RWPE2 (cell line): ENCODE measurements around the gene BRD1.
"Not testable (repeated sequence)": the region's sequence is repeated elsewhere in the genome, so short reads cannot be mapped to it uniquely, and the experiment has no call there.

Experiments used
- ATAC-seq: fragments of 200-7000 bp; cut with Tn5 transposase; 3 replicates; pipeline ENCODE4 v1.9.1; 2021; ENCODE audit warnings: low read depth
- DNase-seq: peaks from one replicate; pipeline ENCODE4 v3.0.0-alpha.2; 2020; ENCODE audit warnings: low spot score
- H3K27ac ChIP-seq: fragments of 450-650 bp; 2 replicates; pipeline ENCODE4 v1.5.1; 2017; ENCODE audit warnings: mild to moderate bottlenecking; ENCODE audit not compliant: poor library complexity, severe bottlenecking
- H3K27me3 ChIP-seq: fragments of 250-450 bp; sonication (Bioruptor Pico); 2 replicates; pipeline ENCODE4 v1.5.1; 2021; ENCODE audit warnings: mild to moderate bottlenecking, moderate library complexity; ENCODE audit not compliant: insufficient read depth, poor library complexity, severe bottlenecking
- H3K36me3 ChIP-seq: fragments of 250-450 bp; sonication (Bioruptor Pico); 2 replicates; pipeline ENCODE4 v1.5.1; 2020; ENCODE audit warnings: low read depth, mild to moderate bottlenecking, moderate library complexity
- H3K4me1 ChIP-seq: fragments of 250-450 bp; sonication (Bioruptor Pico); 2 replicates; pipeline ENCODE4 v1.5.1; 2021; ENCODE audit warnings: mild to moderate bottlenecking, moderate library complexity; ENCODE audit not compliant: insufficient read depth, poor library complexity, severe bottlenecking
- H3K4me3 ChIP-seq: fragments of 250-450 bp; sonication (Bioruptor Pico); 2 replicates; pipeline ENCODE4 v1.5.1; 2021; ENCODE audit warnings: mild to moderate bottlenecking, moderate library complexity; ENCODE audit not compliant: severe bottlenecking
- H3K9me3 ChIP-seq: fragments of 250-450 bp; sonication (Bioruptor Pico); 2 replicates; pipeline ENCODE4 v1.5.1; 2021; ENCODE audit warnings: mild to moderate bottlenecking, moderate library complexity; ENCODE audit not compliant: severe bottlenecking
- TF ChIP-seq, protein P1 (sequence below): fragments of 450-650 bp; IDR thresholded peaks from one replicate; pipeline ENCODE4 v1.5.1; 2017; ENCODE audit warnings: mild to moderate bottlenecking, moderate library complexity; ENCODE audit not compliant: poor library complexity, severe bottlenecking

Gene BRD1

DNA sequence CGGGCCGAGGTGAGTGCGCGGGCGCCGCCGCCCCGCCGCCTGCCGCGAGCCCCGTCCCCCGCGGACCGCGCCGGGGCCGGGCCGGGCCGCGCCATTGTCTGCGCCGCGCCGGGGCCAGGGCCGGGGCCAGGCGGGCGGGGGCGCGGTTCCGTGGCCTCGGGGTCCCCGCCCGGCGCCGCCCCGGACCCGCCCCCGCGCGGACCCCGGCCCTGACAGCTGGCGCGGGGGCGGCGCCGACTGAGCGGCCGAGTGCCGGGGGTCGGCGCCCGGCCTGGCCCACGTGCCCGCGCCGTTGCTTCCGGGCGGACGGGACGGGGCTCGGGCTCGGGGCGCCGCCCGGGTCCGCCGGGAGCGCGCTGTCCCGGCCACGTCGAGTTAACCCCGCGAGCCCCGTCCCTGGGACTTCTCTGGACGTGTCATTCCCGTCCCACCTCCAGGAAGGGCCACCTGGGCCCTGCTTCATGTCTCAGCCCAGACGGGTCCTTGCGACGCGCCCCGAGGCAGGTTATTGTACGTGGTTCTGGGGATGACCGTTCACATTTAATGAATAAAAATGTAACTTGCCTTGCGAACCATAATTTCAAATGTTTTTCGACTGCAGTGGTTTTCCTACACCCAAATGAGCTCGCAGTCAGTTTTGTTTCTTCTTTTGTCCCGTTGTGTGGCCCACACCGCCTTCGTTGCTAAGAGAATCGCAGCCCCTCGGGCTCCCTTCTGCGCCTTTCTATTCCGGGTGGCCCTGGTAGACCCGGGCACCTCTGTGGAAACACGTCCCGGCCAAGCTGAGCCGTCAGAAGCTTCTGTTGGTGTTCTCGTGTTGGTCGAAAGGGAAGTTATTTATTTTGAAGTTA, 26.5 kb upstream of the BRD1 start:
- H3K36me3 ChIP-seq, result no peaks in the 10 kb centered on the region
- peak overlapping the region; percentile 86 for H3K4me3 ChIP-seq
- no peaks in the 10 kb centered on the region for H3K9me3 ChIP-seq
- TF ChIP-seq, protein P1, sequence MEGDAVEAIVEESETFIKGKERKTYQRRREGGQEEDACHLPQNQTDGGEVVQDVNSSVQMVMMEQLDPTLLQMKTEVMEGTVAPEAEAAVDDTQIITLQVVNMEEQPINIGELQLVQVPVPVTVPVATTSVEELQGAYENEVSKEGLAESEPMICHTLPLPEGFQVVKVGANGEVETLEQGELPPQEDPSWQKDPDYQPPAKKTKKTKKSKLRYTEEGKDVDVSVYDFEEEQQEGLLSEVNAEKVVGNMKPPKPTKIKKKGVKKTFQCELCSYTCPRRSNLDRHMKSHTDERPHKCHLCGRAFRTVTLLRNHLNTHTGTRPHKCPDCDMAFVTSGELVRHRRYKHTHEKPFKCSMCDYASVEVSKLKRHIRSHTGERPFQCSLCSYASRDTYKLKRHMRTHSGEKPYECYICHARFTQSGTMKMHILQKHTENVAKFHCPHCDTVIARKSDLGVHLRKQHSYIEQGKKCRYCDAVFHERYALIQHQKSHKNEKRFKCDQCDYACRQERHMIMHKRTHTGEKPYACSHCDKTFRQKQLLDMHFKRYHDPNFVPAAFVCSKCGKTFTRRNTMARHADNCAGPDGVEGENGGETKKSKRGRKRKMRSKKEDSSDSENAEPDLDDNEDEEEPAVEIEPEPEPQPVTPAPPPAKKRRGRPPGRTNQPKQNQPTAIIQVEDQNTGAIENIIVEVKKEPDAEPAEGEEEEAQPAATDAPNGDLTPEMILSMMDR, result no peak
- no peaks in the 10 kb centered on the region for H3K4me1 ChIP-seq
- DNase-seq, result no peak
- peak overlapping the region; percentile 48 for H3K27ac ChIP-seq
- peaks cover 16% of the 10 kb centered on the region for H3K27me3 ChIP-seq
- ATAC-seq, result 0 out of 3 replicates have a peak, but pooled peaks have one; percentile 4

DNA sequence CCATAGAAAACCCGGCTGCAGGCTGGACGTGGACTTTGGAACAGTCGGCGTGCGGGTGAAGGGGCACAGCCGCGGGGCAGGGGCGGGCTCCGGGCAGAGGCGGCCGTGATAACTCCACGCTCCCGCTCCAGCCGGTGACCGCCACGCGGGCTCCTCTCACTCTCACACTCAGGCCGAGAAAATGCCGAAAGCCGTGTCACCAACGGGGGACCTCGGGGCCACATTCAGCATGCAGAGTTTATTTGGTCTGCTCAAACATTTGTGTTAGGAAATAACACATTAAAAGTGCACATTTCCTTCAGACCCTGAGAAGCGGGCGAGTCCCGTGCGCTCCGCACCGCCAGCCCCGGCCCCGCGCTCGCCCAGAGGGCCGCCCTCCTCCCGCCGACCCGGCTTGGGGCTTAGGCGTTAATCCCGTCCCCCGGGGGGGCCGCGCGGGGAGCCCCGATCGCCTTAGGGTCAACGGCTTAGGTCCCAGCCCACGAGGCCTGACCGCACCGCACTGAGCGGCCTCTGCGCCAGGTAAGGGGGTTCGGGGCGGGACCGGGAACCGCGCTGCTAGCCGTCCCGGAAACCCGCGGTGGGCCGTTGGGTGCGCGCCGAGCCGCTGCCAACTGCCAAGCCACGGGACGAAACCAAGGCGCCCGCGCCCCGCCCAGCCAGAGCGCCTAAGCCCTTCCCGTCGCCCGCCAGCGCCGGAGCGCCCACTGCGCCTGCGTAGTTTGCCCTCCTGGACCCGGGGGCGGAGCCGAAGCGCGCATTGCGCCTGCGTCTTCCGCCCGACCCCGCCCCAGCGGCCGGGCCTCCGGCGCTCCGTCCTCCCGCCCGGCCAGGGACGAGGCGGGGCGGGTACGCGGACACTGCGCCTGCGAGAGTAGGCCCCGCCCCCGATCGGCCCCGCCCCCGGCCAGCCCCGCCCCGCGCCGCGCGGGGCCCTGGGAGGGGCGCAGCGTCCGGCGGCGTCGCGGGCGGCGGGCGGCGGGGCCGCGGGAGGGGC, 25.5 kb upstream of the BRD1 start, which contains the start of gene ZBED4:
TSS of gene ZBED4 (plus strand) at position 947 of the 997 bp plus-strand sequence. CDS start 29,819 bp downstream, outside the sequence.
- H3K4me1 ChIP-seq, result no peaks in the 10 kb centered on the region
- TF ChIP-seq, protein P1, result no peak
- peak; percentile 77 for ATAC-seq
- peaks cover 26% of the 10 kb centered on the region for H3K27me3 ChIP-seq
- peak within 1 kb of the TSS; percentile 86 for H3K4me3 ChIP-seq
- H3K36me3 ChIP-seq, result no peaks in the 10 kb centered on the region
- H3K27ac ChIP-seq, result peak within 1 kb of the TSS; percentile 50
- no peaks in the 10 kb centered on the region for H3K9me3 ChIP-seq
- peak; percentile 94 for DNase-seq

DNA sequence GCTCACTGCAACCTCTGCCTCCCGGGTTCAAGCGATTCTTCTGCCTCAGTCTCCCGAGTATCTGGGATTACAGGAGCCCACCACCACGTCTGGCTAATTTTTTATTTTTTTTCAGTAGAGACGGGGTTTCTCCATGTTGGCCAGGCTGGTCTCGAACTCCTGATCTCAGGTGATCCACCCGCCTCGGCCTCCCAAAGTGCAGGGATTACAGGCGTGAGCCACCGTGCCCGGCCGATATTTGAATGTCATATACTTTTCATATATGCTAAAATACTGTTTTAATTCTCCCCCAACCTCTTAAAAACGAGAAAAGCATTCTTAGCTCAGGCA, 24.9 kb upstream of the BRD1 start:
- peaks cover 33% of the 10 kb centered on the region for H3K27me3 ChIP-seq
- DNase-seq, H3K36me3 ChIP-seq, H3K4me1 ChIP-seq, H3K9me3 ChIP-seq, ATAC-seq: not testable (repeated sequence)
- peak overlapping the region; percentile 86 for H3K4me3 ChIP-seq
- H3K27ac ChIP-seq, result peak overlapping the region; percentile 50

DNA sequence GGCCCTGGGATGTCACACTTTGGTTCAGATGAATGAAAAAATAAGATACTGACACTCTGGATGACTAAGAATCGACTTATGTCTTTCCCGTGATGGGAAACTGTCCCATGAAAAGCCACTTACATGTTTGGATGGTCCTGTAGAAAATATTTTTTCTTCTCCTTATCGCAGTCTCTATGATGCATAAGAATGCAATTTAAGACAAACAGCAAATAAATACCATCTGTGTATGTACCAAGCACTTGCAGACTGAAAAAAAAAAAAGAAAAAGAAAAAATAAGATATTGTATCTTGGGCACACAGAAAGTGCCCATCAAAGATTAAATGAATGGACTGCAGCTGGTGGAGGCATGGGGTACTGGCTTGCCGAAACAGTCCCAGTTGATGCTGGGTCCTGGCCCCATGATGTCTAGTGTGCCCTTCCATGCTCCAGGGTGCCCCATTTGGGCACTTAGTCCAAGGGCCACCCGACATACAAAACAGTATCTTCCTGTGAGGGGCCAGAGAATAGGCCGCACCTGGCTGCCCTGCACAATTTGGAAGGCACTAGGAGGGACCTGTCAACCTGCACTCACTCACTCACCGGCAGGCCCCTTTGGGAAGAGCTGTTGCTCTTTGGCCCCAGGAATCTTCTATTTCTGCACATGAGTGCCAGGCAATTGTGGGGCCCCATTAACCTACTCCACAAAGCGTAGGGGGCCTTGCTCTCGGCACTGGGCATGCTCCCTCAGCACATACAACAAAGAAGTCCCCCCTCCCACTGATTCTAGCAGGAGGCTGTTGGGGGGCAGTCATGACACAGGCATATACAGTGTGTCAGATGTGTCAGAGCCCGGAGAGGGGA, 23.5 kb upstream of the BRD1 start:
- DNase-seq (no peak), ATAC-seq (no peak)
- Histone ChIP-seq H3K27me3 (peaks cover 45% of the 10 kb centered on the region), H3K27ac (no peak overlapping the region), H3K4me1 (no peaks in the 10 kb centered on the region), H3K4me3 (no peak overlapping the region), H3K36me3 (no peaks in the 10 kb centered on the region), H3K9me3 (no peaks in the 10 kb centered on the region)
- TF ChIP-seq, protein P1, result no peak
